ENCODE results near the gene LPP.

The LPP gene

GRCh38 chr3:188455748-188456147 is 301.8 kb downstream of the LPP start:
- no peaks in the 10 kb centered on the region for H3K27me3 ChIP-seq (ENCODE audit: insufficient read depth, poor library complexity, severe bottlenecking)
- H3K27ac ChIP-seq (replicated peaks), result no peak overlapping the region
- no peak for DNase-seq (ENCODE audit: low read depth in 1 of 2, low spot score in 1 of 2)
- no peak overlapping the region for H3K4me3 ChIP-seq (replicated peaks; ENCODE audit: insufficient read depth, low read length)
- TF ChIP-seq GABPA (IDR thresholded peaks at IDR 0.05; ENCODE audit: low read depth) (no peak), POLR2AphosphoS5 (IDR thresholded peaks at IDR 0.05; ENCODE audit: low read depth) (no peak), REST (IDR thresholded peaks at IDR 0.05; ENCODE audit: insufficient replicate concordance, low read depth) (no peak), SPI1 (IDR thresholded peaks at IDR 0.05; ENCODE audit: borderline replicate concordance, low read depth) (no peak), CTCF (IDR thresholded peaks at IDR 0.05; ENCODE audit: insufficient read depth, low read length) (no peak)

- DNase-seq (ENCODE audit: low read depth in 1 of 2, low spot score in 1 of 2), result no peak
Measured at GRCh38 chr3:188458756-188459155, 304.8 kb downstream of the LPP start.

GRCh38 chr3:188465311-188465710 is 311.4 kb downstream of the LPP start:
- H3K27me3 ChIP-seq (ENCODE audit: insufficient read depth, poor library complexity, severe bottlenecking), result no peaks in the 10 kb centered on the region
- H3K4me3 ChIP-seq (replicated peaks; ENCODE audit: insufficient read depth, low read length), result no peak overlapping the region
- no peak overlapping the region for H3K27ac ChIP-seq (replicated peaks)
- DNase-seq (ENCODE audit: low read depth in 1 of 2, low spot score in 1 of 2), result no peak
- no peak for TF ChIP-seq GABPA (IDR thresholded peaks at IDR 0.05; ENCODE audit: low read depth)
- TF ChIP-seq POLR2AphosphoS5 (IDR thresholded peaks at IDR 0.05; ENCODE audit: low read depth), result no peak
- no peak for TF ChIP-seq SPI1 (IDR thresholded peaks at IDR 0.05; ENCODE audit: borderline replicate concordance, low read depth)
- TF ChIP-seq REST (IDR thresholded peaks at IDR 0.05; ENCODE audit: insufficient replicate concordance, low read depth), result no peak

More at GRCh38 chr3:188458756-188459155, 304.8 kb downstream of the LPP start:
- H3K4me3 ChIP-seq (replicated peaks; ENCODE audit: insufficient read depth, low read length), result no peak overlapping the region
- H3K27me3 ChIP-seq (ENCODE audit: insufficient read depth, poor library complexity, severe bottlenecking), result no peaks in the 10 kb centered on the region
- H3K27ac ChIP-seq (replicated peaks), result no peak overlapping the region
- TF ChIP-seq REST (IDR thresholded peaks at IDR 0.05; ENCODE audit: insufficient replicate concordance, low read depth) (no peak), GABPA (IDR thresholded peaks at IDR 0.05; ENCODE audit: low read depth) (no peak), POLR2AphosphoS5 (IDR thresholded peaks at IDR 0.05; ENCODE audit: low read depth) (no peak), CTCF (IDR thresholded peaks at IDR 0.05; ENCODE audit: insufficient read depth, low read length) (no peak), SPI1 (IDR thresholded peaks at IDR 0.05; ENCODE audit: borderline replicate concordance, low read depth) (no peak)
